ENCODE results near the gene RMND5B. TPM values are rescaled to one million over a fixed set of nuclear protein-coding genes. Genes with fewer than 3 reads are reported as not detected.

The RMND5B gene
- polyA plus RNA-seq, 1 donor from 2014 or later: 37.3 TPM

- TF ChIP-seq CTCF (IDR thresholded peaks at IDR 0.05; ENCODE audit: poor library complexity, severe bottlenecking) (peak; percentile 25), REST (IDR thresholded peaks at IDR 0.05; ENCODE audit: borderline replicate concordance) (no peak), POLR2AphosphoS5 (IDR thresholded peaks at IDR 0.05) (no peak)
- Histone ChIP-seq H3K36me3 (ENCODE audit: insufficient read depth, low read length) (no peaks in the 10 kb centered on the region), H3K9me2 (ENCODE audit: insufficient read depth, low read length) (no peaks in the 10 kb centered on the region), H3K9ac (ENCODE audit: low read length) (no peak overlapping the region), H3F3A (ENCODE audit: insufficient read depth, low read length, poor library complexity, severe bottlenecking) (no peaks in the 10 kb centered on the region), H3K9me3 (ENCODE audit: low read length) (no peaks in the 10 kb centered on the region), H3K4me3 (ENCODE audit: low read length) (no peak overlapping the region), H3K27me3 (ENCODE audit: insufficient read depth, low read depth, low read length) (no peaks in the 10 kb centered on the region), H3K4me2 (ENCODE audit: low read length) (no peak overlapping the region), H3K79me2 (replicated peaks; ENCODE audit: insufficient read depth, low read length) (no peaks in the 10 kb centered on the region), H4K20me1 (ENCODE audit: insufficient read depth) (no peaks in the 10 kb centered on the region), H2AFZ (ENCODE audit: low read depth, low read length) (no peak overlapping the region), H3K27ac (ENCODE audit: low read length) (no peak overlapping the region)
Measured at GRCh38 chr5:178120607-178121357, 10.0 kb upstream of the RMND5B start.

- H3F3A ChIP-seq (ENCODE audit: insufficient read depth, low read length, poor library complexity, severe bottlenecking): no peaks in the 10 kb centered on the region
- TF ChIP-seq EP300 (conservative IDR thresholded peaks at IDR 0.05; ENCODE audit: poor library complexity, severe bottlenecking) (no peak), REST (IDR thresholded peaks at IDR 0.05; ENCODE audit: borderline replicate concordance) (no peak), EZH2 (IDR thresholded peaks at IDR 0.05; ENCODE audit: borderline replicate concordance, insufficient read depth, low read length, poor library complexity, severe bottlenecking) (no peak), RAD21 (conservative IDR thresholded peaks at IDR 0.05) (no peak), MXI1 (conservative IDR thresholded peaks at IDR 0.05; ENCODE audit: poor library complexity, severe bottlenecking) (no peak), SMC3 (conservative IDR thresholded peaks at IDR 0.05; ENCODE audit: poor library complexity) (no peak), POLR2AphosphoS5 (IDR thresholded peaks at IDR 0.05) (no peak), TAF1 (IDR thresholded peaks at IDR 0.05; ENCODE audit: low read depth) (no peak), CTCF (IDR thresholded peaks at IDR 0.05; ENCODE audit: poor library complexity, severe bottlenecking) (no peak)
- no peaks in the 10 kb centered on the region for H3K9me2 ChIP-seq (ENCODE audit: insufficient read depth, low read length)
- no peak overlapping the region for H2AFZ ChIP-seq (ENCODE audit: low read depth, low read length)
- no peak overlapping the region for H3K9ac ChIP-seq (ENCODE audit: low read length)
- H3K79me2 ChIP-seq (replicated peaks; ENCODE audit: insufficient read depth, low read length): no peaks in the 10 kb centered on the region
- no peaks in the 10 kb centered on the region for H3K36me3 ChIP-seq (ENCODE audit: insufficient read depth, low read length)
- H3K4me3 ChIP-seq (ENCODE audit: low read length): no peak overlapping the region
- H4K20me1 ChIP-seq (ENCODE audit: insufficient read depth): no peaks in the 10 kb centered on the region
- H3K27me3 ChIP-seq (ENCODE audit: insufficient read depth, low read depth, low read length): no peaks in the 10 kb centered on the region
- no peaks in the 10 kb centered on the region for H3K9me3 ChIP-seq (ENCODE audit: low read length)
- no peak overlapping the region for H3K4me2 ChIP-seq (ENCODE audit: low read length)
- H3K27ac ChIP-seq (ENCODE audit: low read length): no peak overlapping the region
Measured at GRCh38 chr5:178121391-178122276, 9.2 kb upstream of the RMND5B start.

Data from neural cell (in vitro differentiated cells).